ENCODE measurements around the gene NPW. TPM values are rescaled to one million over a fixed set of nuclear protein-coding genes. Genes with fewer than 3 reads are reported as not detected.
A peak's percentile ranks its signal among the peaks of the same experiment; 100 is the strongest.

NPW gene
- total and polyA plus RNA-seq, 9 of the 15 experiments (the other 6 are each of a cell fraction or from before 2014, with no cell fraction given), result 0.14 to 4.0 (median 2.6) TPM; not detected in 4

GRCh38 chr16:2028146-2028545, 8.6 kb downstream of the NPW start:
- peak overlapping the region; percentile 93; the same call in 1 of the 2 replicates for H3K4me2 ChIP-seq (ENCODE audit: insufficient read depth, low read length)
- peaks cover 28 to 83% of the 10 kb centered on the region in 2 experiments for H3K4me1 ChIP-seq (replicated peaks in 1 of 2; ENCODE audit: control insufficient read depth in 2 of 2, insufficient read depth in 2 of 2, low read length in 2 of 2)
- H3K9me1 ChIP-seq (ENCODE audit: control insufficient read depth, insufficient read depth, low read length), result peaks cover 3% of the 10 kb centered on the region
- WGBS (ENCODE audit: insufficient coverage, low coverage, missing lambda C conversion rate), result 62% methylated on average over 3 of the region's 3 CpGs
- FAIRE-seq (peak; percentile 37), ATAC-seq (no peak), DNase-seq (ENCODE audit: extremely low read depth in 1 of 4, low spot score in 3 of 4) (no peak)
- H3K36me3 ChIP-seq (ENCODE audit: control insufficient read depth, insufficient read depth, low read length), result peaks cover 7% of the 10 kb centered on the region; the same call in 1 of the 3 replicates
- CTCF ChIA-PET (ENCODE audit: low intra/inter-chr PET ratio), result no interaction called here
- peaks cover 16% of the 10 kb centered on the region for H3K79me2 ChIP-seq (ENCODE audit: control insufficient read depth, insufficient read depth, low read length)
- H3K9ac ChIP-seq (ENCODE audit: insufficient read depth in 1 of 2, low read depth in 2 of 2, low read length in 2 of 2), result peak overlapping the region in 1 of 2 experiments; percentile 85; a peak in 2 of 4 replicates
- no peak for TF ChIP-seq ZNF3 (CRISPR knock-in tag; IDR thresholded peaks at IDR 0.05)
- TF ChIP-seq SAFB2 (IDR thresholded peaks at IDR 0.05; ENCODE audit: borderline replicate concordance, low read depth, low read length, severe bottlenecking), result no peak
- TF ChIP-seq U2AF1 (optimal IDR thresholded peaks at IDR 0.05; ENCODE audit: low read depth, low read length), result no peak
- TF ChIP-seq ZBTB17 (CRISPR knock-in tag; IDR thresholded peaks at IDR 0.05), result no peak
- TF ChIP-seq MIER1 (IDR thresholded peaks at IDR 0.05; ENCODE audit: low read depth), result no peak
- no peak for TF ChIP-seq SREBF1 (IDR thresholded peaks at IDR 0.05; ENCODE audit: borderline replicate concordance, low read depth, low read length)
- TF ChIP-seq L3MBTL2 (IDR thresholded peaks at IDR 0.05), result no peak
- no peak for TF ChIP-seq ZBTB12 (CRISPR knock-in tag; IDR thresholded peaks at IDR 0.05)
- TF ChIP-seq ATF6 (CRISPR knock-in tag; IDR thresholded peaks at IDR 0.05), result no peak
- TF ChIP-seq XRCC4 (IDR thresholded peaks at IDR 0.05; ENCODE audit: extremely low read depth, insufficient read depth, insufficient read length), result no peak
- no peak for TF ChIP-seq EHMT2 (IDR thresholded peaks at IDR 0.05)
- TF ChIP-seq ZNF717 (CRISPR knock-in tag; IDR thresholded peaks at IDR 0.05), result no peak
- TF ChIP-seq POLR2B (IDR thresholded peaks at IDR 0.05; ENCODE audit: low read depth, partially characterized antibody), result no peak
- no peak for TF ChIP-seq HDAC1 (IDR thresholded peaks at IDR 0.05)
- TF ChIP-seq HLTF (IDR thresholded peaks at IDR 0.05), result no peak
- no peak overlapping the region for H3K4me3 ChIP-seq
- POLR2A ChIA-PET, result interaction anchor here (0.8 to 1.0 kb wide), 2 partner anchors 126 to 127 kb away, joined by 3 to 5 read pairs; partner anchors contain the start of gene TRAF7
- no TSS peak for BruUV-seq (replicated peaks)
- H3K9me3 ChIP-seq (replicated peaks; ENCODE audit: control insufficient read depth, insufficient read depth, low read depth, low read length), result no peaks in the 10 kb centered on the region
- intact Hi-C loops (cut with micrococcal nuclease), result no loop called here
- H3K27ac ChIP-seq (ENCODE audit: extremely low read depth, low read depth, low read length), result no peak overlapping the region
- H3K27me3 ChIP-seq (ENCODE audit: control insufficient read depth in 2 of 2, insufficient read depth in 2 of 2, low read length in 2 of 2), result no peaks in the 10 kb centered on the region
- 0 out of 2 replicates have a peak, but pooled peaks cover 7% of the 10 kb centered on the region for H4K20me1 ChIP-seq (replicated peaks; ENCODE audit: control insufficient read depth, insufficient read depth, low read length)
- no peak overlapping the region for H2AFZ ChIP-seq (ENCODE audit: low read depth, low read length)
- in situ Hi-C loops (cut with MboI), result no loop called here

Data from K562 (cell line).